ENCODE measurements around the gene DGKE. TPM values are rescaled to one million over a fixed set of nuclear protein-coding genes. Genes with fewer than 3 reads are reported as not detected.

DGKE gene
- total RNA-seq = 10 to 100 TPM in 3 of 4 donors, 1 to 10 TPM in 1; 7.2 to 21.7 (median 14.7) TPM

GRCh38 chr17:56833809-56834379, at the start of gene DGKE, which contains the start of gene C17orf67:
Gene DGKE (plus strand): TSS chr17:56834151. CDS start chr17:56834796, 645 bp downstream.
Gene C17orf67 (minus strand): TSS chr17:56833920. CDS start chr17:56815810, 18,110 bp downstream.
- peak; percentile 97 for DNase-seq
- peak within 1 kb of the TSS; percentile 72 to 93 (median 80) for H3K27ac ChIP-seq
- H3K4me3 ChIP-seq (replicated peaks in 1 of 3) = peak within 1 kb of the TSS; percentile 29 to 88 (median 50)
- intact Hi-C loops (cut with DNase I) = loop anchor here (10.0 kb wide), 1 partner anchor 281 kb away; no protein-coding TSS in a partner anchor
- TF ChIP-seq CTCF (IDR thresholded peaks at IDR 0.05) = no peak
- peak; percentile 24 to 76 for TF ChIP-seq POLR2A (IDR thresholded peaks at IDR 0.05)
- no peaks in the 10 kb centered on the region for H3K9me3 ChIP-seq
- WGBS, 2 donors = 1 to 5% methylated on average over 4 to 39 of the region's 66 CpGs
- H3K36me3 ChIP-seq = no peaks in the 10 kb centered on the region
- H3K27me3 ChIP-seq = no peaks in the 10 kb centered on the region
- H3K4me1 ChIP-seq = peaks cover 7 to 18% of the 10 kb centered on the region in 2 donors

GRCh38 chr17:56785405-56785804, 48.5 kb upstream of the DGKE start:
- TF ChIP-seq CTCF (IDR thresholded peaks at IDR 0.05) (no peak), POLR2A (IDR thresholded peaks at IDR 0.05) (no peak)
- H3K9me3 ChIP-seq = no peaks in the 10 kb centered on the region
- peak overlapping the region in 1 of 3 donors; percentile 23 for H3K27ac ChIP-seq
- no peaks in the 10 kb centered on the region for H3K4me1 ChIP-seq
- intact Hi-C loops (cut with DNase I) = no loop called here
- peak in 1 of 2 donors; percentile 7 for DNase-seq
- no peaks in the 10 kb centered on the region for H3K27me3 ChIP-seq
- WGBS, 2 donors = 73 to 77% methylated on average over 5 of the region's 5 CpGs
- no peak overlapping the region for H3K4me3 ChIP-seq (replicated peaks in 1 of 3)
- H3K36me3 ChIP-seq = no peaks in the 10 kb centered on the region

- intact Hi-C loops (cut with DNase I) = no loop called here
- Histone ChIP-seq H3K4me1 (no peaks in the 10 kb centered on the region), H3K27ac (peak overlapping the region in 1 of 3 donors; percentile 23), H3K4me3 (replicated peaks in 1 of 3) (no peak overlapping the region), H3K9me3 (no peaks in the 10 kb centered on the region), H3K27me3 (no peaks in the 10 kb centered on the region), H3K36me3 (no peaks in the 10 kb centered on the region)
- 86 to 87% methylated on average over 9 of the region's 9 CpGs for WGBS, 2 donors
- DNase-seq = no peak
- TF ChIP-seq CTCF (IDR thresholded peaks at IDR 0.05) = no peak
- TF ChIP-seq POLR2A (IDR thresholded peaks at IDR 0.05) = no peak
These were observed 47.8 kb upstream of the DGKE start for GRCh38 chr17:56785997-56786680.

- no peak for TF ChIP-seq CTCF (IDR thresholded peaks at IDR 0.05)
- H3K4me1 ChIP-seq = no peaks in the 10 kb centered on the region
- 69 to 80% methylated on average over 7 of the region's 7 CpGs for WGBS, 2 donors
- H3K9me3 ChIP-seq = no peaks in the 10 kb centered on the region
- H3K27me3 ChIP-seq = no peaks in the 10 kb centered on the region
- H3K27ac ChIP-seq = no peak overlapping the region
- DNase-seq = peak in 1 of 2 donors; percentile 6
- intact Hi-C loops (cut with DNase I) = no loop called here
- H3K36me3 ChIP-seq = no peaks in the 10 kb centered on the region
- no peak overlapping the region for H3K4me3 ChIP-seq (replicated peaks in 1 of 3)
These were observed 46.9 kb upstream of the DGKE start for GRCh38 chr17:56786989-56787482.

- intact Hi-C loops (cut with DNase I) = no loop called here
- Histone ChIP-seq H3K9me3 (no peaks in the 10 kb centered on the region), H3K27me3 (no peaks in the 10 kb centered on the region), H3K4me3 (replicated peaks in 1 of 3) (no peak overlapping the region), H3K36me3 (no peaks in the 10 kb centered on the region), H3K27ac (no peak overlapping the region), H3K4me1 (no peaks in the 10 kb centered on the region)
- 98 to 100% methylated on average over 1 of the region's 1 CpG for WGBS, 2 donors
- no peak for DNase-seq
- TF ChIP-seq POLR2A (IDR thresholded peaks at IDR 0.05) = no peak
- TF ChIP-seq CTCF (IDR thresholded peaks at IDR 0.05) = no peak
These were observed 41.7 kb upstream of the DGKE start for GRCh38 chr17:56792267-56792666.
